ENCODE results near the gene PEG3.
"Not testable (repeated sequence)": the region's sequence is repeated elsewhere in the genome, so short reads cannot be mapped to it uniquely, and the experiment has no call there.

PEG3 gene

GRCh38 chr19:56840451-56841192 lies at the start of gene PEG3, which contains the start of gene ZIM2:
TSS of gene PEG3 (minus strand) at chr19:56840726. CDS start at chr19:56824655, 16,071 bp downstream.
TSS of gene ZIM2 (minus strand) at chr19:56840726. CDS start at chr19:56824277, 16,449 bp downstream.
- no peak for DNase-seq (ENCODE audit: low read depth)

GRCh38 chr19:56885173-56885985 lies 44.9 kb upstream of the PEG3 start:
- DNase-seq (ENCODE audit: low read depth) = no peak

- no peak for DNase-seq (ENCODE audit: low read depth)
These were observed 43.9 kb upstream of the PEG3 start for GRCh38 chr19:56884441-56884840.

GRCh38 chr19:56880592-56881190 lies 40.2 kb upstream of the PEG3 start:
- no peak for DNase-seq (ENCODE audit: low read depth)

DNA sequence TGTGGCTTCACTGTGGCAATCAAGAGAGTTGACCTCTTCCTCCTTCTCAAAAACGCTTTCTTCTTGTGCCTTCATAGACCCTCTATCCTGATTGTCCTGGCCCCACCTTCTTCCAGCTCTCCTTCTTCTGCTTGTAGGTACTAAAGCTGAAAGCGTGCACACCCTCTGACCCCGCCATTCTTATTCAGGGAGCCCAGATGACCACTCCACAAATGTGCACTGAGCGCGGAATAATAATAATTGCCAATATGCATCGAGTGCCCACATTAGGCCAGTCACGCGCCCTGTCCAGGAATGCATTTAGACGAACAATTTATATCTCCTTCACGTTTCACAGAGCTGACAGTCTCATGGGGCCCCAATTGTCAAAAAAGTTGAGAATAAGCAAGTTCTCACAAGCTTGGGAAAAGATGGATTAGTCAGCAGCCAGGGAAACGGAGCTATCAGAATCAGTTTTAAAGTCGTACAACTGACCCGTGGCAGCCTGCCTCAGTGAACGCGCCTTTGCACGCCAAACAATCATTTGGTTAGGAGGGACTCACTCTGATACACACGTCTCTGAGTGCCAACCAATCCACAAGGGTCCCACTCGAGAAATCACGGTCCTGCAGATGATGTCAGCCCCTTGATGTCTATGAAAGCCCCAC lies 36.7 kb upstream of the PEG3 start:
- no peak for DNase-seq (ENCODE audit: low read depth)

GRCh38 chr19:56875717-56876116 lies 35.2 kb upstream of the PEG3 start:
- no peak for DNase-seq (ENCODE audit: low read depth)

GRCh38 chr19:56874530-56874929 lies 34.0 kb upstream of the PEG3 start:
- no peak for DNase-seq (ENCODE audit: low read depth)

DNA sequence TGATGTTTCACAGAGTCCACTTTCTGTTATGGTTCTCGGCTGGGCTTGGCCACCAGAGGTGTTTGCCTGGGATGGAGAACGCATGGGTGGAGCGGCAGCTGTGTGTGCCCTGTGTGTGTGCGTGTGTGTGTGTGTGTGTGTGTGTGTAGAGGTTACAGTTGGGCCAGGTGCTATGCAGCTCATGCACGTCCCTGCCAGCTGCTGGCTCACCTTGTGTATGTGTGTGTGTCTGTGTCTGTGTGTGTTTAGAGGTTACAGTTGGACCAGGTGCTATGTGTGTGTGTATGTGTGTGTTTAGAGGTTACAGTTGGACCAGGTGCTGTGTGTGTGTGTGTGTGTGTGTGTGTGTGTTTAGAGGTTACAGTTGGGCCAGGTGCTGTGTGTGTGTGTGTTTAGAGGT lies 33.0 kb upstream of the PEG3 start:
- no peak for DNase-seq (ENCODE audit: low read depth)

DNA sequence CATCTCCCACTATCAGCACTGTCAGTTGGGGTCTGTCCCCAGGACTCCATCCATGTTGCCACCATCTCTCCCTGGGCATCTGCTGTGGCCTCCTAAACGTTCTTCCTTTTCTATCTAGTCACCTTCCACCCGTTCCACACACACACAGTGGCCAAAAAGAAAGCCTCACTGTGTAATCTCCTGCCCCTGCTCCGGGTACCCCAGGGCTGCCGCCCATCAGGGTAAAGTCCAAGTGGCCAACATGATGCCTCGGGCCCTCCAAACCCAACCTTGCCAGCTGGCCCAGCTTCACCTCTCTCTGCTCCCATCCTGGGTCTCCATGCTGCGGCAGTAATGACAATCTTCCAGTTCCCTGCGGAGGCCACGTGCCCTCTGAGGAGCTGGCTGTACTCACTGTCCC lies 29.4 kb upstream of the PEG3 start:
- no peak for DNase-seq (ENCODE audit: low read depth)

DNA sequence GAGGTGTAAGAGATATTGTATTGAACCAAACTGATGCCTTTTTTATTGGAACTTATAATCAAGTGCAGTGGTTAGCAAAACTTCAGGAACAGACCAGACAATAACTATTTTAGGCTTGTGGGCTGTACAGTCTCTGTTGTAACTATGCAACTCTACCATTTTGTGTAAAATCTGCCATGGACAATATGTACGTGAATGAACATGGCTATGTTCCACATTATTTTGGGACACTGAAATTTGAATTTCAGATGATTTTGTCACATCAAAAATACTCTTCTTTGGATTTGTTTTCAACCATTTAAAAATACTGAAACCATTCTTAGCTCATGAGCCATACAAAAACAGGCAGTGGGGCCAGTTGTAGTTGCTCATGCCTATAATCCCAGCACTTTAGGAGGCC lies 27.9 kb upstream of the PEG3 start:
- no peak for DNase-seq (ENCODE audit: low read depth)

GRCh38 chr19:56866538-56866937 lies 26.0 kb upstream of the PEG3 start:
- no peak for DNase-seq (ENCODE audit: low read depth)

DNA sequence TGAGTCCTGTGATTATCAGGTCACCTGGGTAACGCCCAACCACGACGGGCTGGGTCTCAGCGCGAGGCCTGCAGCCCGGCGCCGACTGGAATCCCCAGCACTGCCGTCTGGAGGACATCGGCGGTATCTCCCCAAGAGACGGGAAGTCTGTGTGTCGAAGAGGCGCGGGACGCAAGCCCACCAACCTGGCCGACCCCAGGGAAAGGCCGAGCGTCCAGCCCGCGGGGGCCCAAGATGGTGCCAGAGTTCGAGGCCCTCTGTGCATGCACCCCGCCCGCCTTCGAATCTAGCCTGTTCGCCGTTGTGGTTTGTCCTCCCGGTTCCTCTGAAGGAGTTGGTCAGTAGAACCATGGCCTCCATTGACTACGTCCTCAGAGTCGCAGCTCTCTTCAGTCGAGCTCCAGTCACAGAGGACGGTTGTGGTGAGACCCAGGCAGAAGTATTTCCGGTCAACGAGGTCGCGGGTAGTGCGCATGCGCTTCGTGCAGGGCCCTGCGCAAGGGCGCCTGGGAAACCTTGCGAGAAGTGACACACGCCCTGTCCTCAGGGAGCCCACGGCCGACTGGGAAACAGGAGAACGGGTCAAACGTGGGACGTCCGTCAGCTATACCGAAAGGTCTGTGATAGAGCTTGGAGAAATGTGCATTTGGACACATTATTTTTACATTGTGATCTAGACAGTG lies 24.1 kb upstream of the PEG3 start:
- DNase-seq (ENCODE audit: low read depth) = no peak

- DNase-seq (ENCODE audit: low read depth) = no peak
These were observed 22.2 kb upstream of the PEG3 start for GRCh38 chr19:56862741-56863140.

DNA sequence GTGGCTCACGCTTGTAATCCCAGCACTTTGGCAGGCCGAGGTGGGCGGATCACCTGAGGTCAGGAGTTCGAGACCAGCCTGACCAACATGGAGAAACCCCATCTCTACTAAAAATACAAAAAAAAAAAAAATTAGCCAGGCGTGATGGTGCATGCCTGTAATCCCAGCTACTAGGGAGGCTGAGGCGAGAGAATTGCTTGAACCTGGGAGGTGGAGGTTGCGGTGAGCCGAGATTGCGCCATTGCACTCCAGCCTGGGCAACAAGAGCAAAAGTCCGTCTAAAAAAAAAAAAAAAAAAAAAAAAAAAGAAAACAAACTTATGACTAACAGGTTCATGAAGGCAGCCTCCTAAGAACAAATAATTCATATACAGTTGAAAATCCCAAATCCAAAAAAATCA lies 19.9 kb upstream of the PEG3 start:
- not testable (repeated sequence) for DNase-seq (ENCODE audit: low read depth)

- no peak for DNase-seq (ENCODE audit: low read depth)
These were observed 17.5 kb upstream of the PEG3 start for GRCh38 chr19:56858026-56858425.

DNA sequence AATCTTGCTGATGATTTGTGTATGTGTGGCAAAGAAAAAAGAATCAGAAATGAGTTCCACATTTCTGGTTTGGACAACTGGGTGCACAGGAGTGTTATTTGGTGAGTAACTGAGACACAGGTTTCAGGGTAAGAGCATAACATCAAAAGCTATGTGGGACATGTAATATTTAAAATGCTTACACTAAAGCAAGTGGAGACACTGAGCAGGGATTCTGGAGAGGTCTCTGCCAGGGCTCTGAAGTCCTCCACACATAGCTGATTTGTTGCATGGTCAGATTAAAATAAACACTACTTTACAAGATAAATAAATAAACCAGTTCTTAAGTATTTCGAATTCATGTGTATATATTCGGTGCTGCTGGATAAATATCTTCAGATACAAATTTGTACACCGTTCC lies 16.3 kb upstream of the PEG3 start:
- DNase-seq (ENCODE audit: low read depth) = no peak

DNA sequence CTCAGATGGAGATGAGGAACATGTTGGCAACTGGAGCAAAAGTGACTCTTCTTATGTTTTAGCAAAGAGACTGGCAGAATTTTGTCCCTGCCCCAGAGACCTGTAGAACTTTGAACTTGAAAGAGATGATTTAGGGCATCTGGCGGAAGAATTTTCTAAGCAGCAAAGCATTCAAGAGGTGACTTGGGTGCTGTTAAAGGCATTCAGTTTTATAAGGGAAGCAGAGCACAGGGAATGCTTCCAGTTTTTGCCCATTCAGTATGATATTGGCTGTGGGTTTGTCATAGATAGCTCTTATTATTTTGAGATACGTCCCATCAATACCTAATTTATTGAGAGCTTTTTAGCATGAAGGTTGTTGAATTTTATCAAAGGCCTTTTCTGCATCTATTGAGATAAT lies 11.8 kb upstream of the PEG3 start:
- not testable (repeated sequence) for DNase-seq (ENCODE audit: low read depth)

GRCh38 chr19:56848166-56848565 lies 7.6 kb upstream of the PEG3 start:
- DNase-seq (ENCODE audit: low read depth) = no peak

GRCh38 chr19:56842412-56842811 lies 1.9 kb upstream of the PEG3 start:
- no peak for DNase-seq (ENCODE audit: low read depth)

- no peak for DNase-seq (ENCODE audit: low read depth)
These were observed 642 bp upstream of the PEG3 start for GRCh38 chr19:56841193-56841543.

- no peak for DNase-seq (ENCODE audit: low read depth)
These were observed 675 bp downstream of the PEG3 start for GRCh38 chr19:56839652-56840450.

Measured in activated T-helper 9 cell treated with anti-CD3 and anti-CD28 coated beads, Interleukin-2, amount 50 U/mL, for 16 hours (primary cell).